Gastroesophageal sphincter (tissue), 4 donors: ENCODE results near the gene GABBR2. TPM values are rescaled to one million over a fixed set of nuclear protein-coding genes. Genes with fewer than 3 reads are reported as not detected.

ENCODE experiments used
- ATAC-seq: fragments of 150-250 bp; one replicate; pipeline ENCODE4 v1.9.1; 2016; ENCODE audit warnings: mild to moderate bottlenecking, moderate library complexity
- H3K27ac ChIP-seq, 4 donors: fragments of 200-600 bp; sonication (generic) in 3 of 4; 1 replicate in 3 of 4; 2 replicates in 1 of 4; pipeline ENCODE4 v1.5.1; 2016 to 2019
- H3K27me3 ChIP-seq: fragments of 200-600 bp; sonication (generic); one replicate; pipeline ENCODE4 v1.5.1; 2019
- H3K36me3 ChIP-seq, 2 donors: fragments of 200-600 bp; sonication (generic); one replicate each; pipeline ENCODE4 v1.5.1; 2019; ENCODE audit warnings: control low read depth in 1 of 2
- H3K4me1 ChIP-seq, 3 donors: fragments of 200-600 bp; sonication (generic); 1 replicate in 2 of 3; 2 replicates in 1 of 3; pipeline ENCODE4 v1.5.1; 2016 to 2019; ENCODE audit warnings: control low read depth in 2 of 3
- H3K4me3 ChIP-seq, 2 donors: fragments of 200-600 bp; sonication (generic); one replicate each; pipeline ENCODE4 v1.5.1; 2019; ENCODE audit warnings: mild to moderate bottlenecking in 1 of 2, moderate library complexity in 1 of 2
- H3K9me3 ChIP-seq, 3 donors: fragments of 200-600 bp; sonication (generic); one replicate each; pipeline ENCODE4 v1.5.1; 2017 to 2019; ENCODE audit warnings: control low read depth in 2 of 3
- CTCF ChIP-seq, 4 experiments: fragments of 200-600 bp in 2 of 4; fragments of 450-650 bp in 2 of 4; sonication (generic) in 1 of 4; IDR thresholded peaks; one replicate each; pipeline ENCODE4 v1.5.1; 2017 to 2019; ENCODE audit warnings: antibody characterized with exemption in 4 of 4, mild to moderate bottlenecking in 2 of 4, moderate library complexity in 2 of 4
- EP300 ChIP-seq: sonication (generic); formaldehyde crosslinking; IDR thresholded peaks from one replicate; pipeline ENCODE4 v1.6.1; 2017; ENCODE audit warnings: antibody characterized with exemption, mild to moderate bottlenecking
- POLR2A ChIP-seq, 2 donors: fragments of 450-650 bp; IDR thresholded peaks; one replicate each; pipeline ENCODE4 v1.6.1; 2017; ENCODE audit warnings: antibody characterized with exemption in 2 of 2, mild to moderate bottlenecking in 2 of 2, moderate library complexity in 1 of 2
- POLR2AphosphoS5 ChIP-seq: sonication (generic); formaldehyde crosslinking; IDR thresholded peaks from one replicate; pipeline ENCODE4 v1.6.1; 2017; ENCODE audit warnings: antibody characterized with exemption
- WGBS, 2 donors: methylation state at CpG; one replicate each; pipeline ENCODE4 v1.1.5; 2018; ENCODE audit warnings: low coverage in 1 of 2; 5-methylcytosine and 5-hydroxymethylcytosine counted together
- total RNA-seq, 4 donors: library from RNA; depleted of rRNA; stranded (reverse); fragments of >200 nt; gene quantifications; one replicate each; pipeline ENCODE4 v1.1.0, GENCODE V29; 2016

Gene GABBR2
- total RNA-seq, 4 donors from 2014 or later, result 0.04 to 0.25 TPM; not detected in 2

DNA sequence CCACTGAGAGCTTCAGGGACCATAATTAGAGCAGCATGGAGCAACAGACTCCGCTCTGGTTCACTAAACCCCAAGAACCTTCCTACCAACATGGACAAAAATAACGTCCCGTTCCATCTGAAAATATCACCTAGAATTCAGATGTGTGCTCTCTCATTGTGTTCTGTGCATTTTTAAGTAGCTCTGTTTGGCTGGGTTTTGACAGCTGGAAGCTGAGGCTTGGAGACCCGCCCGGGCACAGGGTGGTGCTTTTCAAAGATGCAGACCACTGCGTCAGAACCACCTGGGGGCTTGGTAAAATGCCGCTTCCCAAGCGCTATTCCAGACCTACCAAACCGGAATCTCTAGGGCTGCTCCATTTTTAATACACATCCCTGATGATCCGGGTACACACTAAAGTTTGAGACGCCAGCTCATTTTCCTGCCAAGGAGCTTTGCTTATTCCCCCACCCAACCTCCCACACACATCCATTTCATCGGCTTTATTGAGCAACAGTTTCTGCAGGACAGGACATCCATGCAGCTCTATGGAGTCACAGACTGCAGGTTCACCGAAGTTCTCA, 104.8 kb downstream of the GABBR2 start:
- Histone ChIP-seq H3K27ac (no peak overlapping the region), H3K4me1 (no peaks in the 10 kb centered on the region), H3K9me3 (no peaks in the 10 kb centered on the region), H3K36me3 (no peaks in the 10 kb centered on the region), H3K27me3 (no peaks in the 10 kb centered on the region), H3K4me3 (no peak overlapping the region)
- ATAC-seq, result peak; percentile 28
- WGBS, 2 donors, result 80 to 82% methylated on average over 7 to 10 of the region's 13 CpGs
- TF ChIP-seq EP300 (no peak), CTCF (IDR thresholded peaks at IDR 0.05) (no peak), POLR2A (IDR thresholded peaks at IDR 0.05) (no peak), POLR2AphosphoS5 (no peak)

GRCh38 chr9:98602839-98603500, 105.8 kb downstream of the GABBR2 start:
- H3K27ac ChIP-seq, result no peak overlapping the region
- TF ChIP-seq CTCF (IDR thresholded peaks at IDR 0.05) (no peak), POLR2AphosphoS5 (no peak), POLR2A (IDR thresholded peaks at IDR 0.05) (no peak), EP300 (no peak)
- H3K27me3 ChIP-seq, result no peaks in the 10 kb centered on the region
- no peaks in the 10 kb centered on the region for H3K9me3 ChIP-seq
- no peaks in the 10 kb centered on the region for H3K36me3 ChIP-seq
- no peaks in the 10 kb centered on the region for H3K4me1 ChIP-seq
- 46 to 47% methylated on average over 3 to 5 of the region's 5 CpGs for WGBS, 2 donors
- ATAC-seq, result no peak
- H3K4me3 ChIP-seq, result no peak overlapping the region

- Histone ChIP-seq H3K4me3 (no peak overlapping the region), H3K27me3 (no peaks in the 10 kb centered on the region), H3K4me1 (no peaks in the 10 kb centered on the region), H3K9me3 (no peaks in the 10 kb centered on the region), H3K36me3 (no peaks in the 10 kb centered on the region), H3K27ac (no peak overlapping the region)
- no peak for ATAC-seq
- WGBS, 2 donors, result 75 to 95% methylated on average over 4 to 12 of the region's 12 CpGs
- TF ChIP-seq EP300 (no peak), CTCF (IDR thresholded peaks at IDR 0.05) (no peak), POLR2AphosphoS5 (no peak), POLR2A (IDR thresholded peaks at IDR 0.05) (no peak)
These were observed 108.1 kb downstream of the GABBR2 start for GRCh38 chr9:98600631-98601030.

- Histone ChIP-seq H3K36me3 (no peaks in the 10 kb centered on the region), H3K27me3 (peaks cover 3% of the 10 kb centered on the region)
- 60 to 67% methylated on average over 4 to 7 of the region's 8 CpGs for WGBS, 2 donors
These were observed 109.0 kb downstream of the GABBR2 start for GRCh38 chr9:98599566-98600216.

More at GRCh38 chr9:98599566-98600216, 109.0 kb downstream of the GABBR2 start:
- Histone ChIP-seq H3K4me3 (no peak overlapping the region), H3K4me1 (no peaks in the 10 kb centered on the region), H3K9me3 (no peaks in the 10 kb centered on the region), H3K27ac (no peak overlapping the region)
- no peak for ATAC-seq
- TF ChIP-seq CTCF (IDR thresholded peaks at IDR 0.05), result no peak
- TF ChIP-seq POLR2AphosphoS5, result no peak
- no peak for TF ChIP-seq POLR2A (IDR thresholded peaks at IDR 0.05)
- TF ChIP-seq EP300, result no peak
